CD14-positive monocyte (primary cell): Measurements from ENCODE around the gene PLAC1. TPM values are rescaled to one million over a fixed set of nuclear protein-coding genes. Genes with fewer than 3 reads are reported as not detected.

Source experiments
- DNase-seq, 3 donors: peaks; one replicate each; pipeline ENCODE4 v3.0.0-alpha.2; 2011 to 2022
- H2AFZ ChIP-seq: 2 replicates; pipeline ENCODE4 v1.6.0; 2012; ENCODE audit warnings: mild to moderate bottlenecking, low read depth, low read length, inconsistent platforms; ENCODE audit not compliant: insufficient read depth, poor library complexity, severe bottlenecking
- H3K27ac ChIP-seq, 2 donors: 1 replicate in 1 of 2; 2 replicates in 1 of 2; pipeline ENCODE4 v1.5.1; 2012 to 2013; ENCODE audit warnings: low read length in 2 of 2, control low read depth in 1 of 2, inconsistent platforms in 1 of 2, low read depth in 1 of 2, mild to moderate bottlenecking in 1 of 2
- H3K27me3 ChIP-seq, 2 donors: one replicate each; pipeline versions ENCODE4 v1.6.0 to v1.6.1; 2011 to 2013; ENCODE audit warnings: low read length in 2 of 2; ENCODE audit not compliant: control insufficient read depth in 2 of 2, insufficient read depth in 2 of 2
- H3K36me3 ChIP-seq, 2 donors: replicated peaks in 1 of 2; 1 replicate in 1 of 2; 2 replicates in 1 of 2; pipeline versions ENCODE4 v1.5.1 to v1.6.1; 2012 to 2013; ENCODE audit warnings: low read length in 2 of 2, control low read depth in 1 of 2, inconsistent platforms in 1 of 2, mild to moderate bottlenecking in 1 of 2; ENCODE audit not compliant: insufficient read depth in 2 of 2, control insufficient read depth in 1 of 2
- H3K4me1 ChIP-seq, 2 donors: 1 replicate in 1 of 2; 2 replicates in 1 of 2; pipeline versions ENCODE4 v1.5.1 to v1.6.1; 2012 to 2013; ENCODE audit warnings: low read length in 2 of 2, control low read depth in 1 of 2, inconsistent platforms in 1 of 2, mild to moderate bottlenecking in 1 of 2, moderate library complexity in 1 of 2; ENCODE audit not compliant: insufficient read depth in 2 of 2, control insufficient read depth in 1 of 2
- H3K4me2 ChIP-seq: replicated peaks from 2 replicates; pipeline ENCODE3; 2012; ENCODE audit warnings: low read length, moderate library complexity, mild to moderate bottlenecking; ENCODE audit not compliant: poor library complexity, severe bottlenecking; ENCODE audit errors: extremely low read depth
- H3K4me3 ChIP-seq, 3 experiments: fragments of 200-600 bp in 1 of 3; sonication (generic) in 1 of 3; replicated peaks in 1 of 3; 1 replicate in 2 of 3; 2 replicates in 1 of 3; pipeline ENCODE4 v1.5.1; 2011 to 2013; ENCODE audit warnings: low read length in 3 of 3, mild to moderate bottlenecking in 3 of 3, control low read depth in 2 of 3, low read depth in 2 of 3, inconsistent platforms in 1 of 3, moderate library complexity in 1 of 3
- H3K79me2 ChIP-seq: 2 replicates; pipeline ENCODE4 v1.6.0; 2012; ENCODE audit warnings: mild to moderate bottlenecking, control low read depth, inconsistent platforms, low read length, moderate library complexity; ENCODE audit not compliant: insufficient read depth
- H3K9ac ChIP-seq: 2 replicates; pipeline ENCODE4 v1.6.0; 2017; ENCODE audit warnings: low read length, mild to moderate bottlenecking; ENCODE audit not compliant: insufficient read depth, poor library complexity, severe bottlenecking
- H3K9me3 ChIP-seq, 2 donors: replicated peaks in 1 of 2; 1 replicate in 1 of 2; 2 replicates in 1 of 2; pipeline versions ENCODE4 v1.5.1 to v1.6.1; 2012 to 2013; ENCODE audit warnings: low read length in 2 of 2, control low read depth in 1 of 2; ENCODE audit not compliant: control insufficient read depth in 1 of 2, insufficient read depth in 1 of 2
- H4K20me1 ChIP-seq: 2 replicates; pipeline ENCODE4 v1.6.0; 2012; ENCODE audit warnings: mild to moderate bottlenecking, low read length, control low read depth, moderate library complexity; ENCODE audit not compliant: insufficient read depth
- H3K27ac Mint-ChIP-seq, 7 donors: one replicate each; pipeline ENCODE4 v1.8.0; 2020; ENCODE audit warnings: mild to moderate bottlenecking in 7 of 7, mixed read lengths in 7 of 7, moderate library complexity in 6 of 7, inconsistent platforms in 2 of 7
- H3K27me3 Mint-ChIP-seq, 3 donors: one replicate each; pipeline ENCODE4 v1.8.0; 2021 to 2022; ENCODE audit warnings: low read depth in 3 of 3, mild to moderate bottlenecking in 3 of 3, mixed read lengths in 3 of 3, moderate library complexity in 3 of 3, inconsistent platforms in 1 of 3
- H3K36me3 Mint-ChIP-seq, 2 donors: one replicate each; pipeline ENCODE4 v1.8.0; 2020; ENCODE audit warnings: mixed read lengths in 2 of 2, inconsistent platforms in 1 of 2, mild to moderate bottlenecking in 1 of 2
- H3K4me1 Mint-ChIP-seq: one replicate; pipeline ENCODE4 v1.8.0; 2020; ENCODE audit warnings: mild to moderate bottlenecking, mixed read lengths
- H3K4me3 Mint-ChIP-seq, 2 donors: one replicate each; pipeline ENCODE4 v1.8.0; 2020; ENCODE audit warnings: mild to moderate bottlenecking in 2 of 2, mixed read lengths in 2 of 2, moderate library complexity in 1 of 2
- H3K9me3 Mint-ChIP-seq, 7 donors: one replicate each; pipeline ENCODE4 v1.8.0; 2020 to 2022; ENCODE audit warnings: mixed read lengths in 7 of 7, mild to moderate bottlenecking in 6 of 7, moderate library complexity in 6 of 7, inconsistent platforms in 2 of 7
- CTCF ChIP-seq: fragments of 200-600 bp; IDR thresholded peaks from one replicate; pipeline ENCODE4 v1.8.0; 2022; ENCODE audit warnings: antibody characterized with exemption, mild to moderate bottlenecking
- WGBS: methylation state at CpG from one replicate; pipeline ENCODE4 v1.1.5; 2013; ENCODE audit warnings: missing lambda C conversion rate; ENCODE audit not compliant: insufficient coverage; 5-methylcytosine and 5-hydroxymethylcytosine counted together
- intact Hi-C, 2 donors: fragments of 100-400 bp; cut with micrococcal nuclease; formaldehyde crosslinking; loops; one replicate each; pipeline versions ENCODE4 v1.15.0 to v1.15.1; 2023
- polyA plus RNA-seq, 3 donors: library from polyadenylated mRNA; depleted of rRNA in 1 of 3; unstranded in 2 of 3; stranded (reverse) in 1 of 3; fragments of 300-500 nt in 2 of 3; fragments of >200 nt in 1 of 3; fragmentation: Illumina TruSeq in 2 of 3; gene quantifications; 1 replicate in 2 of 3; 2 replicates in 1 of 3; pipeline ENCODE4 v1.2.3, GENCODE V29; 2012 to 2021

Gene PLAC1
- polyA plus RNA-seq, 3 donors = not detected

- Histone ChIP-seq H2AFZ (no peak overlapping the region), H3K4me1 (peaks cover 13 to 16% of the 10 kb centered on the region in 2 donors), H3K4me2 (no peak overlapping the region), H3K36me3 (no peaks in the 10 kb centered on the region), H3K79me2 (no peaks in the 10 kb centered on the region), H3K9ac (no peak overlapping the region), H3K9me3 (no peaks in the 10 kb centered on the region), H3K27ac (no peak overlapping the region), H4K20me1 (no peaks in the 10 kb centered on the region), H3K4me3 (no peak overlapping the region), H3K27me3 (no peaks in the 10 kb centered on the region)
- no peaks in the 10 kb centered on the region for H3K36me3 Mint-ChIP-seq
- no peak overlapping the region for H3K27ac Mint-ChIP-seq
- peaks cover 23% of the 10 kb centered on the region for H3K4me1 Mint-ChIP-seq
- DNase-seq = peak in 1 of 3 donors; percentile 14
- H3K9me3 Mint-ChIP-seq = peaks cover 3 to 8% (median 5%) of the 10 kb centered on the region in 7 donors
- no peak overlapping the region for H3K4me3 Mint-ChIP-seq
- intact Hi-C loops = no loop called here
- TF ChIP-seq CTCF = no peak
- peaks cover 0 to 4% (median 2%) of the 10 kb centered on the region in 3 donors for H3K27me3 Mint-ChIP-seq
- WGBS = no CpG with 5 or more reads among the region's 5 CpGs
Measured at GRCh38 chrX:134599184-134599914, 58.9 kb downstream of the PLAC1 start.

DNA sequence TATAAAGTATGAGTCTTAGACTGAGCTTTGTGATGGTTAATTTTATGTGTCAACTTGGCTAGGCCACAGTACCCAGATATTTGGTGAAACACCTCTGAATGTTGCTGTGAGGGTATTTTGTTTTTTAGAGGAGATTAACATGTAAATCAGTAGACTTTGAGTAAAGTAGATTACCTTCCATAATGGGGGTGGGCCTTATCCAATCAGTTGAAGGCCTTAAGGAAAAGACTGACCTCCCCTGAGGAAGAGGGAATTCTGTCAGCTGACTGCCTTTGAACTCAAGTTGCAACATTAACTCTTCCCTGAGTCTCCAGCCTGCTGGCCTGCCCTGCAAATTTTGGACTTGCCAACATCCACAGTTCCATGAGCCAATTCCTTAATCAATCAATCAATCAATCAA, 66.0 kb downstream of the PLAC1 start:
- Mint-ChIP-seq H3K27me3 (peaks cover 2 to 5% (median 5%) of the 10 kb centered on the region in 3 donors), H3K9me3 (no peaks in the 10 kb centered on the region), H3K27ac (no peak overlapping the region), H3K4me3 (no peak overlapping the region), H3K36me3 (no peaks in the 10 kb centered on the region), H3K4me1 (peaks cover 11% of the 10 kb centered on the region)
- H3K27ac ChIP-seq = no peak overlapping the region
- DNase-seq = no peak
- intact Hi-C loops = no loop called here
- no peaks in the 10 kb centered on the region for H3K36me3 ChIP-seq
- H3K27me3 ChIP-seq = no peaks in the 10 kb centered on the region
- no peak overlapping the region for H3K4me2 ChIP-seq
- H2AFZ ChIP-seq = no peak overlapping the region
- no peak for TF ChIP-seq CTCF
- peaks cover 5 to 9% of the 10 kb centered on the region in 2 donors for H3K4me1 ChIP-seq
- no peaks in the 10 kb centered on the region for H4K20me1 ChIP-seq
- H3K4me3 ChIP-seq = no peak overlapping the region
- no peaks in the 10 kb centered on the region for H3K79me2 ChIP-seq
- no peak overlapping the region for H3K9ac ChIP-seq
- no peaks in the 10 kb centered on the region for H3K9me3 ChIP-seq
